ENCODE results near the gene PAK1IP1.

DNA sequence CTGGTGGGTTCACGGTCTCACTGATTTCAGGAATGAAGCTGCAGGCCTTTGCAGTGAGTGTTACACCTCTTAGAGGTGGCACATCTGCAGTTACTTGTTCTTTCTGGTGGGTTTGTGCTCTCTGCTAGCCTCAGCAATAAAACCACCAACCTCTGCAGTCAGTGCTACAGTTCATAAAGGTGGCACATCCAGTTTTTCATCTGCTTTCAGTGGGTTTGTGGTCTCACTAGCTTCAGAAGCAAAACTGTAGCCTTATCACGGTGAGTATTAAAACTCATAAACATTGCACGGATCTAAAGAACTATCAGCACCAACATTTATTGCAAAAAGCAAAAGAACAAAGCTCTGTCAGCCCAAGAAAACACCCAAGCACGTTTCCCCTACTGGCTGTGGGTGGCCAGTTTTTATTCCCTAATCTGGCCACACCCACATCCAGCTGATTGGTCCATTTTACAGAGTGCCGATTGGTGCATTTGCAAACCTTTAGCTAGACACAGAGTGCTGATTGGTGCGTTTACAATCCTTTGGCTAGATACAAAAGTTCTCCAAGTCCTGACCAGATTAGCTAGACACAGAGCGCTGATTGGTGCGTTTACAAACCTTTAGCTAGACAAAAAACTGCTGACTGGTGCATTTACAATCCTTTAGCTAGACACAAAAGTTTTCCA, 24.7 kb downstream of the PAK1IP1 start:
- TF ChIP-seq POLR2AphosphoS5 (IDR thresholded peaks at IDR 0.05; ENCODE audit: low read depth, low read length) (no peak), RFX5 (IDR thresholded peaks at IDR 0.05; ENCODE audit: low read length) (no peak)
- TF ChIP-seq, protein P1, sequence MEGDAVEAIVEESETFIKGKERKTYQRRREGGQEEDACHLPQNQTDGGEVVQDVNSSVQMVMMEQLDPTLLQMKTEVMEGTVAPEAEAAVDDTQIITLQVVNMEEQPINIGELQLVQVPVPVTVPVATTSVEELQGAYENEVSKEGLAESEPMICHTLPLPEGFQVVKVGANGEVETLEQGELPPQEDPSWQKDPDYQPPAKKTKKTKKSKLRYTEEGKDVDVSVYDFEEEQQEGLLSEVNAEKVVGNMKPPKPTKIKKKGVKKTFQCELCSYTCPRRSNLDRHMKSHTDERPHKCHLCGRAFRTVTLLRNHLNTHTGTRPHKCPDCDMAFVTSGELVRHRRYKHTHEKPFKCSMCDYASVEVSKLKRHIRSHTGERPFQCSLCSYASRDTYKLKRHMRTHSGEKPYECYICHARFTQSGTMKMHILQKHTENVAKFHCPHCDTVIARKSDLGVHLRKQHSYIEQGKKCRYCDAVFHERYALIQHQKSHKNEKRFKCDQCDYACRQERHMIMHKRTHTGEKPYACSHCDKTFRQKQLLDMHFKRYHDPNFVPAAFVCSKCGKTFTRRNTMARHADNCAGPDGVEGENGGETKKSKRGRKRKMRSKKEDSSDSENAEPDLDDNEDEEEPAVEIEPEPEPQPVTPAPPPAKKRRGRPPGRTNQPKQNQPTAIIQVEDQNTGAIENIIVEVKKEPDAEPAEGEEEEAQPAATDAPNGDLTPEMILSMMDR (IDR thresholded peaks at IDR 0.05) = no peak
- TF ChIP-seq, protein P2, sequence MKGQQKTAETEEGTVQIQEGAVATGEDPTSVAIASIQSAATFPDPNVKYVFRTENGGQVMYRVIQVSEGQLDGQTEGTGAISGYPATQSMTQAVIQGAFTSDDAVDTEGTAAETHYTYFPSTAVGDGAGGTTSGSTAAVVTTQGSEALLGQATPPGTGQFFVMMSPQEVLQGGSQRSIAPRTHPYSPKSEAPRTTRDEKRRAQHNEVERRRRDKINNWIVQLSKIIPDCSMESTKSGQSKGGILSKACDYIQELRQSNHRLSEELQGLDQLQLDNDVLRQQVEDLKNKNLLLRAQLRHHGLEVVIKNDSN (IDR thresholded peaks at IDR 0.05; ENCODE audit: borderline replicate concordance, low read depth) = no peak
